Esophagus squamous epithelium (tissue), 5 donors: ENCODE measurements around the gene FCHSD2. TPM values are rescaled to one million over a fixed set of nuclear protein-coding genes. Genes with fewer than 3 reads are reported as not detected.

Experiments used
- DNase-seq: peaks from one replicate; lab custom pipeline; 2025; lab: John Stamatoyannopoulos, UW
- H3K27ac ChIP-seq, 4 donors: fragments of 200-600 bp; sonication (generic); one replicate each; pipeline ENCODE4 v1.5.1; 2016 to 2019; ENCODE audit warnings: mild to moderate bottlenecking in 1 of 4
- H3K27me3 ChIP-seq, 4 donors: fragments of 200-600 bp; sonication (generic); 1 replicate in 3 of 4; 2 replicates in 1 of 4; pipeline versions ENCODE4 v1.5.1 to v1.6.0; 2017 to 2021; ENCODE audit warnings: antibody characterized with exemption in 1 of 4
- H3K36me3 ChIP-seq, 3 donors: fragments of 200-600 bp; sonication (generic); one replicate each; pipeline ENCODE4 v1.5.1; 2016 to 2019
- H3K4me1 ChIP-seq, 3 donors: fragments of 200-600 bp; sonication (generic); one replicate each; pipeline ENCODE4 v1.5.1; 2017 to 2019
- H3K4me3 ChIP-seq, 4 donors: fragments of 200-600 bp; sonication (generic); 1 replicate in 3 of 4; 2 replicates in 1 of 4; pipeline ENCODE4 v1.5.1; 2016 to 2019; ENCODE audit warnings: mild to moderate bottlenecking in 2 of 4, moderate library complexity in 1 of 4
- H3K9me3 ChIP-seq, 3 donors: fragments of 200-600 bp; sonication (generic); one replicate each; pipeline ENCODE4 v1.5.1; 2016 to 2019
- CTCF ChIP-seq, 6 experiments: fragments of 450-650 bp in 4 of 6; fragments of 200-600 bp in 2 of 6; sonication (generic) in 2 of 6; IDR thresholded peaks; one replicate each; pipeline ENCODE4 v1.5.1; 2016 to 2019; ENCODE audit warnings: antibody characterized with exemption in 6 of 6, mild to moderate bottlenecking in 4 of 6, moderate library complexity in 4 of 6
- POLR2A ChIP-seq, 4 donors: fragments of 450-650 bp; IDR thresholded peaks; one replicate each; pipeline ENCODE4 v1.6.1; 2017; ENCODE audit warnings: antibody characterized with exemption in 4 of 4, mild to moderate bottlenecking in 4 of 4, moderate library complexity in 3 of 4
- WGBS, 2 donors: methylation state at CpG; one replicate each; pipeline ENCODE4 v1.1.5; 2018; 5-methylcytosine and 5-hydroxymethylcytosine counted together
- intact Hi-C: fragments of 100-400 bp; cut with DNase I; formaldehyde crosslinking; loops from one replicate; pipeline ENCODE4 v1.15.0; 2022
- total RNA-seq, 4 donors: library from RNA; depleted of rRNA; stranded (reverse); fragments of >200 nt; gene quantifications; one replicate each; pipeline ENCODE4 v1.1.0, GENCODE V29; 2016
- donor health status: DM: yes; HTN: yes; CAD: no.

Gene FCHSD2
- total RNA-seq, 4 donors from 2014 or later, result 4.1 to 12.8 (median 6.8) TPM

DNA sequence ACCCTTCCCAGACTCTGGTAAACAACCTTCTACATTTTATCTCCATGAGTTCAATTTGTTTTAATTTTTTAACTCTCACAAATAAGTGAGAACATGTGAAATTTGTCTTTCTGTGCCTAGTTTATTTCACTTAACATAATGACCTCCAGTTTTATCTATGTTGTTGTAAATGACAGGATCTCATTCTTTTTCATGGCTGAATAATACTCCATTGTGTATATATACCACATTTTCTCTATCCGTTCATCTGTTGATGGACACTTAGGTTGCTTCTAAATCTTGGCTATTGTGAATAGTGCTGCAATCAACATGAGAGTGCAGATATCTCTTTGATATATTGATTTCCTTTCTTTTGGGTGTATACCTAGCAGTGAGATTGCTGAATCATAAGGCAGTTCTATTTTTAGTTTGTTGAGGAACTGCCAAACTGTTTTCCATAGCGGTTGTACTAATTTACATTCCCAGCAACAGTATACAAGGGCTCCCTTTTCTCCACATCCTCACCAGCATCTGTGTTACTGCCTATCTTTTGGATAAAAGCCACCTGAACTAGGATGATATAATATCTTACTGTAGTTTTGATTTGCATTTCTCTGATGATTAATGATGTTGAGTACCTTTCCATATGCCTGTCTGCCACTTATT lies 234.0 kb downstream of the FCHSD2 start:
- peaks cover 0 to 24% (median 10%) of the 10 kb centered on the region in 3 donors for H3K9me3 ChIP-seq
- H3K27ac ChIP-seq, result no peak overlapping the region
- TF ChIP-seq CTCF (IDR thresholded peaks at IDR 0.05) (no peak), POLR2A (IDR thresholded peaks at IDR 0.05) (no peak)
- peaks cover 0 to 3% (median 0%) of the 10 kb centered on the region in 3 donors for H3K36me3 ChIP-seq
- no peak overlapping the region for H3K4me3 ChIP-seq
- DNase-seq, result no peak
- intact Hi-C loops, result no loop called here
- no peaks in the 10 kb centered on the region for H3K4me1 ChIP-seq
- H3K27me3 ChIP-seq, result no peaks in the 10 kb centered on the region
- 85 to 88% methylated on average over 2 of the region's 2 CpGs for WGBS, 2 donors

DNA sequence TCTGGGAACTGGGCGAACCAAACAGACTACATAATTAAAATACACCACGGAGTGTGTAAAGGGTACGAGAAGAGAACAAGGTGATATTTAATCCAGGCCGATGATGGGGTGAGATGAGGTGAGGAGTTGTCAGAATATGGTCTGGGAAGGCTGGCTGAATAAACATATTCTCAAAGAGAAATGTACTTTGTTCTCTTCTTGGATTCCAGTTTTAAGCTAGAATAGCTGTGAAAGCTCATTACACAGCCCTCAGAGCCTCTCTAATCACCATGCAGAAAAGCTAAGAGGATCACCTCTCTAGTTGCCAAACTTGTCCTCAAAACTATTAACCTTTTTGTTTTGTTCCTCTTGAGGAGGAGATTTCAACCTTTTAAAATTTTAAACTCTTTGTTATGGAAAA lies 238.1 kb downstream of the FCHSD2 start:
- Histone ChIP-seq H3K4me1 (no peaks in the 10 kb centered on the region), H3K27ac (no peak overlapping the region), H3K4me3 (no peak overlapping the region), H3K36me3 (peaks cover 0 to 23% (median 0%) of the 10 kb centered on the region in 3 donors), H3K9me3 (peaks cover 0 to 6% (median 0%) of the 10 kb centered on the region in 3 donors), H3K27me3 (no peaks in the 10 kb centered on the region)
- no peak for DNase-seq
- WGBS, 2 donors, result 93 to 100% methylated on average over 4 of the region's 4 CpGs
- no peak for TF ChIP-seq CTCF (IDR thresholded peaks at IDR 0.05)
- TF ChIP-seq POLR2A (IDR thresholded peaks at IDR 0.05), result no peak
- intact Hi-C loops, result no loop called here

- H3K4me3 ChIP-seq, result no peak overlapping the region
- DNase-seq, result no peak
- no peak overlapping the region for H3K27ac ChIP-seq
- H3K36me3 ChIP-seq, result peaks cover 0 to 31% (median 0%) of the 10 kb centered on the region in 3 donors
- intact Hi-C loops, result no loop called here
- no peaks in the 10 kb centered on the region for H3K27me3 ChIP-seq
- H3K9me3 ChIP-seq, result peaks cover 0 to under 1% (median 0%) of the 10 kb centered on the region in 3 donors
- no peaks in the 10 kb centered on the region for H3K4me1 ChIP-seq
- TF ChIP-seq CTCF (IDR thresholded peaks at IDR 0.05), result no peak
- TF ChIP-seq POLR2A (IDR thresholded peaks at IDR 0.05), result no peak
Observed at GRCh38 chr11:72901374-72901773, 240.7 kb downstream of the FCHSD2 start.

GRCh38 chr11:72900013-72900412 lies 242.1 kb downstream of the FCHSD2 start:
- peaks cover 0 to 31% (median 0%) of the 10 kb centered on the region in 3 donors for H3K36me3 ChIP-seq
- no peaks in the 10 kb centered on the region for H3K4me1 ChIP-seq
- H3K9me3 ChIP-seq, result no peaks in the 10 kb centered on the region
- DNase-seq, result no peak
- WGBS, 2 donors, result 80 to 100% methylated on average over 1 to 2 of the region's 2 CpGs
- intact Hi-C loops, result no loop called here
- no peak overlapping the region for H3K27ac ChIP-seq
- H3K27me3 ChIP-seq, result no peaks in the 10 kb centered on the region
- TF ChIP-seq CTCF (IDR thresholded peaks at IDR 0.05) (no peak), POLR2A (IDR thresholded peaks at IDR 0.05) (no peak)
- no peak overlapping the region for H3K4me3 ChIP-seq

GRCh38 chr11:72899238-72899637 lies 242.9 kb downstream of the FCHSD2 start:
- peaks cover 0 to 31% (median 0%) of the 10 kb centered on the region in 3 donors for H3K36me3 ChIP-seq
- no peak for DNase-seq
- no peak overlapping the region for H3K27ac ChIP-seq
- H3K9me3 ChIP-seq, result no peaks in the 10 kb centered on the region
- intact Hi-C loops, result no loop called here
- TF ChIP-seq POLR2A (IDR thresholded peaks at IDR 0.05), result no peak
- TF ChIP-seq CTCF (IDR thresholded peaks at IDR 0.05), result no peak
- H3K4me1 ChIP-seq, result no peaks in the 10 kb centered on the region
- no peak overlapping the region for H3K4me3 ChIP-seq
- H3K27me3 ChIP-seq, result no peaks in the 10 kb centered on the region
- 76 to 85% methylated on average over 2 of the region's 2 CpGs for WGBS, 2 donors
